IMR-90 (cell line): ENCODE measurements around the gene SPATA16. TPM values are rescaled to one million over a fixed set of nuclear protein-coding genes. Genes with fewer than 3 reads are reported as not detected.

Source experiments
- ATAC-seq: fragments of 200-7000 bp; cut with Tn5 transposase; 2 replicates; pipeline ENCODE4 v1.9.1; 2020; ENCODE audit warnings: low read depth, mild to moderate bottlenecking, moderate library complexity
- BruUV-seq: library from RNA; stranded (reverse); fragments of 400-500 nt; replicated peaks from 2 replicates; lab custom pipeline; 2021; lab: Mats Ljungman, UMichigan
- CTCF ChIA-PET: fragments of 300-600 bp; formaldehyde crosslinking; extraction: SDS; loops from one replicate; lab custom pipeline; 2021; ENCODE audit warnings: antibody characterized with exemption; lab: Yijun Ruan, JAX
- POLR2A ChIA-PET: fragments of 300-600 bp; sonication (Branson Sonifier 250); formaldehyde crosslinking; loops from one replicate; lab custom pipeline; 2022; ENCODE audit warnings: antibody characterized with exemption; ENCODE audit not compliant: unreplicated experiment; lab: Charles Lee
- DNase-seq: peaks from one replicate; pipeline ENCODE4 v3.0.0; 2013
- H2AFZ ChIP-seq: replicated peaks from 2 replicates; pipeline ENCODE3; 2013; ENCODE audit warnings: low read length, mild to moderate bottlenecking; ENCODE audit not compliant: poor library complexity
- H2AK5ac ChIP-seq: 2 replicates; pipeline ENCODE4 v1.6.1; 2013; ENCODE audit warnings: low read depth, low read length, inconsistent platforms
- H2AK9ac ChIP-seq: replicated peaks from 2 replicates; pipeline ENCODE3; 2013; ENCODE audit warnings: mild to moderate bottlenecking, low read depth, low read length, moderate library complexity; ENCODE audit not compliant: poor library complexity
- H2BK120ac ChIP-seq: 2 replicates; pipeline ENCODE4 v1.6.1; 2013; ENCODE audit warnings: low read depth, low read length, inconsistent platforms
- H2BK15ac ChIP-seq: 3 replicates; pipeline ENCODE4 v1.6.1; 2013; ENCODE audit warnings: low read depth, low read length, inconsistent platforms
- H2BK20ac ChIP-seq: 2 replicates; pipeline ENCODE4 v1.6.1; 2013; ENCODE audit warnings: low read depth, mild to moderate bottlenecking, inconsistent platforms, low read length, moderate library complexity
- H2BK5ac ChIP-seq: 2 replicates; pipeline ENCODE4 v1.6.1; 2013; ENCODE audit warnings: mild to moderate bottlenecking, low read depth, low read length, inconsistent platforms; ENCODE audit not compliant: poor library complexity, severe bottlenecking
- H3K14ac ChIP-seq: replicated peaks from 2 replicates; pipeline ENCODE4 v1.6.1; 2013; ENCODE audit warnings: low read depth, low read length, inconsistent platforms
- H3K18ac ChIP-seq: 2 replicates; pipeline ENCODE4 v1.6.1; 2013; ENCODE audit warnings: low read depth, low read length, control low read depth
- H3K23ac ChIP-seq: 2 replicates; pipeline ENCODE4 v1.6.1; 2013; ENCODE audit warnings: low read depth, low read length, inconsistent platforms
- H3K27ac ChIP-seq: 2 replicates; pipeline ENCODE4 v1.5.1; 2013; ENCODE audit warnings: mild to moderate bottlenecking, control low read depth, low read length; ENCODE audit not compliant: insufficient read depth
- H3K27me3 ChIP-seq: 2 replicates; pipeline ENCODE4 v1.6.1; 2013; ENCODE audit warnings: low read length; ENCODE audit not compliant: control insufficient read depth, insufficient read depth
- H3K36me3 ChIP-seq: 2 replicates; pipeline ENCODE4 v1.6.1; 2013; ENCODE audit warnings: low read length, mixed read lengths; ENCODE audit not compliant: control insufficient read depth, insufficient read depth
- H3K4ac ChIP-seq: 2 replicates; pipeline ENCODE4 v1.6.1; 2013; ENCODE audit warnings: low read depth, low read length, inconsistent platforms
- H3K4me1 ChIP-seq: 2 replicates; pipeline ENCODE4 v1.6.1; 2013; ENCODE audit warnings: low read length, mixed read lengths; ENCODE audit not compliant: control insufficient read depth, insufficient read depth
- H3K4me2 ChIP-seq: 2 replicates; pipeline ENCODE4 v1.6.1; 2013; ENCODE audit warnings: low read depth, mild to moderate bottlenecking, control low read depth, low read length, moderate library complexity
- H3K4me3 ChIP-seq: 2 replicates; pipeline ENCODE4 v1.5.1; 2013; ENCODE audit warnings: low read depth, mild to moderate bottlenecking, control low read depth, low read length, moderate library complexity; ENCODE audit not compliant: insufficient read depth
- H3K56ac ChIP-seq: 2 replicates; pipeline ENCODE4 v1.6.1; 2013; ENCODE audit warnings: low read length, inconsistent platforms; ENCODE audit not compliant: insufficient read depth; ENCODE audit errors: extremely low read depth
- H3K79me1 ChIP-seq, 2 experiments: 2 replicates each; pipeline ENCODE4 v1.6.1; 2013; ENCODE audit warnings: low read length in 2 of 2, inconsistent platforms in 1 of 2, low read depth in 1 of 2
- H3K9ac ChIP-seq: 2 replicates; pipeline ENCODE4 v1.6.1; 2013; ENCODE audit warnings: low read depth, low read length, control low read depth
- H3K9me1 ChIP-seq: 2 replicates; pipeline ENCODE4 v1.6.1; 2013; ENCODE audit warnings: low read length, inconsistent platforms; ENCODE audit not compliant: insufficient read depth
- H3K9me3 ChIP-seq: 2 replicates; pipeline ENCODE4 v1.6.1; 2013; ENCODE audit warnings: low read length; ENCODE audit not compliant: control insufficient read depth, insufficient read depth
- H4K20me1 ChIP-seq: 2 replicates; pipeline ENCODE4 v1.6.1; 2013; ENCODE audit warnings: low read length, inconsistent platforms; ENCODE audit not compliant: insufficient read depth
- H4K5ac ChIP-seq: 2 replicates; pipeline ENCODE4 v1.6.1; 2013; ENCODE audit warnings: mild to moderate bottlenecking, low read depth, low read length, control low read depth
- H4K8ac ChIP-seq, 2 experiments: 2 replicates each; pipeline ENCODE4 v1.6.1; 2013; ENCODE audit warnings: low read depth in 2 of 2, low read length in 2 of 2, control low read depth in 1 of 2, inconsistent platforms in 1 of 2
- H4K91ac ChIP-seq: 2 replicates; pipeline ENCODE4 v1.6.1; 2013; ENCODE audit warnings: low read depth, low read length, inconsistent platforms; ENCODE audit not compliant: insufficient read depth
- CEBPB ChIP-seq: IDR thresholded peaks from 2 replicates; pipeline ENCODE4 v1.6.1; 2012; ENCODE audit warnings: low read depth, low read length, improper control_type of control experiment
- MAZ ChIP-seq: IDR thresholded peaks from 2 replicates; pipeline ENCODE4 v1.6.1; 2012; ENCODE audit warnings: low read depth, mild to moderate bottlenecking, low read length, improper control_type of control experiment, moderate library complexity, borderline replicate concordance
- NFE2L2 ChIP-seq: fragments of 150-350 bp; IDR thresholded peaks from 2 replicates; pipeline ENCODE4 v1.6.1; 2016; ENCODE audit warnings: low read depth, mild to moderate bottlenecking, low read length
- RCOR1 ChIP-seq: IDR thresholded peaks from 2 replicates; pipeline ENCODE4 v1.6.1; 2012; ENCODE audit warnings: mild to moderate bottlenecking, low read length, improper control_type of control experiment; ENCODE audit not compliant: insufficient replicate concordance
- RFX5 ChIP-seq: IDR thresholded peaks from 2 replicates; pipeline ENCODE4 v1.8.0; 2012; ENCODE audit warnings: low read depth, mild to moderate bottlenecking, low read length, moderate library complexity
- WGBS, 2 experiments: methylation state at CpG; one replicate each; pipeline versions ENCODE4 v1.1.5 to v1.1.7; 2013; ENCODE audit warnings: missing lambda C conversion rate in 2 of 2; ENCODE audit not compliant: insufficient read length in 1 of 2; ENCODE audit errors: extremely low coverage in 2 of 2; 5-methylcytosine and 5-hydroxymethylcytosine counted together
- dilution Hi-C: fragments of 300-500 bp; cut with HindIII; formaldehyde crosslinking; loops from one replicate; pipeline ENCODE4 v1.14.3; 2018; ENCODE audit warnings: low sequenced_read_pairs; ENCODE audit not compliant: unreplicated experiment
- in situ Hi-C: fragments of 300-500 bp; cut with MboI; formaldehyde crosslinking; loops from 3 replicates; pipeline ENCODE4 v1.14.3; 2019; ENCODE audit warnings: low sequenced_read_pairs, inconsistent platforms, mixed read lengths
- intact Hi-C: fragments of 100-400 bp; cut with micrococcal nuclease; formaldehyde crosslinking; loops from 2 replicates; pipeline ENCODE4 v1.10.0; 2022
- polyA plus RNA-seq, 3 experiments: library from polyadenylated mRNA; depleted of rRNA; stranded (reverse); fragments of >200 nt; gene quantifications; 2 replicates each; pipeline ENCODE4 v1.2.3, GENCODE V29; 2012; ENCODE audit warnings: low replicate concordance in 1 of 3
- total RNA-seq: library from RNA; depleted of rRNA; stranded (reverse); fragments of >200 nt; gene quantifications from 2 replicates; pipeline ENCODE4 v1.2.3, GENCODE V29; 2012
- TF ChIP-seq, protein P1 (sequence below): fragments of 150-350 bp; IDR thresholded peaks from 2 replicates; pipeline ENCODE4 v1.6.1; 2017; ENCODE audit warnings: mild to moderate bottlenecking, antibody characterized with exemption, low read length, low read depth
- TF ChIP-seq, protein P2 (sequence below): fragments of 150-350 bp; IDR thresholded peaks from 2 replicates; pipeline ENCODE4 v1.6.1; 2016; ENCODE audit warnings: low read depth, mild to moderate bottlenecking, low read length, moderate library complexity, borderline replicate concordance

SPATA16 gene
- total and polyA plus RNA-seq, 2 of the 4 experiments (the other 2 are of a cell fraction) = not detected

DNA sequence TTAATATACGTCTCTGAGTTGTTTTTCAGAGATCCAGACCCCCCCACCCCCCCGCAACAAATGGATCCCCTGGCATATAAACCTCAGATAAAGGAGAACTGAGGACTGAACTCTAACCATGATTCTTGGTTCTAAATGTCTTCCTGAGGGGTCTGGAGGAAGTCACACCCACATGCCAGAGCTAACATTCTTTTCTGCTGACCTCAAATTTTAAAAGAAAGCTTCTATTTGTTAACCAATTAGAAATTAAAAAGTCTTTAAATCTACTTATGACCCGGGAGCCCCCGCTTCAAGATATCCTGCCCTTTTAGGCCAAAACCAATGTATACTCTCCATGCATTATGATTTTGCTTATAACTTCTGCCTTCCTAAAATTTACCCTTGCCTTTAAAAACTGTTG lies 202.2 kb downstream of the SPATA16 start:
- ChIA-PET POLR2A (no interaction called here), CTCF (no interaction called here)
- Histone ChIP-seq H2AFZ (no peak overlapping the region), H3K9ac (no peak overlapping the region), H3K9me3 (no peaks in the 10 kb centered on the region), H3K4me1 (no peaks in the 10 kb centered on the region), H3K4ac (no peak overlapping the region), H3K27ac (no peak overlapping the region), H3K4me3 (no peak overlapping the region), H4K20me1 (no peaks in the 10 kb centered on the region), H2BK15ac (no peak overlapping the region), H2BK120ac (no peak overlapping the region), H3K23ac (no peak overlapping the region), H4K8ac (no peak overlapping the region), H3K18ac (no peak overlapping the region), H3K56ac (no peak overlapping the region), H2BK20ac (no peak overlapping the region), H2AK9ac (no peak overlapping the region), H3K4me2 (no peak overlapping the region), H3K27me3 (no peaks in the 10 kb centered on the region), H3K9me1 (no peaks in the 10 kb centered on the region), H4K5ac (no peak overlapping the region), H3K14ac (no peak overlapping the region), H3K36me3 (no peaks in the 10 kb centered on the region), H4K91ac (no peak overlapping the region), H2AK5ac (no peak overlapping the region), H2BK5ac (no peak overlapping the region), H3K79me1 (no peaks in the 10 kb centered on the region)
- dilution Hi-C loops (no loop called here), intact Hi-C loops (no loop called here), in situ Hi-C loops (no loop called here)
- WGBS, 2 experiments = no CpG with 5 or more reads among the region's 4 CpGs
- no peak for TF ChIP-seq NFE2L2
- TF ChIP-seq, protein P1, sequence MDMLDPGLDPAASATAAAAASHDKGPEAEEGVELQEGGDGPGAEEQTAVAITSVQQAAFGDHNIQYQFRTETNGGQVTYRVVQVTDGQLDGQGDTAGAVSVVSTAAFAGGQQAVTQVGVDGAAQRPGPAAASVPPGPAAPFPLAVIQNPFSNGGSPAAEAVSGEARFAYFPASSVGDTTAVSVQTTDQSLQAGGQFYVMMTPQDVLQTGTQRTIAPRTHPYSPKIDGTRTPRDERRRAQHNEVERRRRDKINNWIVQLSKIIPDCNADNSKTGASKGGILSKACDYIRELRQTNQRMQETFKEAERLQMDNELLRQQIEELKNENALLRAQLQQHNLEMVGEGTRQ = no peak
- TF ChIP-seq, protein P2, sequence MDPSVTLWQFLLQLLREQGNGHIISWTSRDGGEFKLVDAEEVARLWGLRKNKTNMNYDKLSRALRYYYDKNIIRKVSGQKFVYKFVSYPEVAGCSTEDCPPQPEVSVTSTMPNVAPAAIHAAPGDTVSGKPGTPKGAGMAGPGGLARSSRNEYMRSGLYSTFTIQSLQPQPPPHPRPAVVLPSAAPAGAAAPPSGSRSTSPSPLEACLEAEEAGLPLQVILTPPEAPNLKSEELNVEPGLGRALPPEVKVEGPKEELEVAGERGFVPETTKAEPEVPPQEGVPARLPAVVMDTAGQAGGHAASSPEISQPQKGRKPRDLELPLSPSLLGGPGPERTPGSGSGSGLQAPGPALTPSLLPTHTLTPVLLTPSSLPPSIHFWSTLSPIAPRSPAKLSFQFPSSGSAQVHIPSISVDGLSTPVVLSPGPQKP = no peak
- TF ChIP-seq MAZ = no peak
- no peak for TF ChIP-seq RCOR1
- no peak for TF ChIP-seq CEBPB
- no peak for TF ChIP-seq RFX5
- BruUV-seq = no TSS peak
- ATAC-seq (no peak), DNase-seq (no peak)
